OCI-M2 (cell line): Measurements from ENCODE around the gene MRPL39.

Experiments
- DNase-seq: peaks from one replicate; lab custom pipeline; 2025; ENCODE audit not compliant: unreplicated experiment; lab: John Stamatoyannopoulos, UW

The MRPL39 gene

GRCh38 chr21:25615880-25616279, 8.6 kb upstream of the MRPL39 start:
- DNase-seq, result no peak

- DNase-seq, result no peak
Measured at GRCh38 chr21:25614441-25614840, 7.2 kb upstream of the MRPL39 start.

GRCh38 chr21:25608044-25608737, 910 bp upstream of the MRPL39 start:
- no peak for DNase-seq

GRCh38 chr21:25589887-25590286, 17.4 kb downstream of the MRPL39 start:
- DNase-seq, result no peak

- DNase-seq, result no peak
Measured at GRCh38 chr21:25586791-25587190, 20.5 kb downstream of the MRPL39 start.

DNA sequence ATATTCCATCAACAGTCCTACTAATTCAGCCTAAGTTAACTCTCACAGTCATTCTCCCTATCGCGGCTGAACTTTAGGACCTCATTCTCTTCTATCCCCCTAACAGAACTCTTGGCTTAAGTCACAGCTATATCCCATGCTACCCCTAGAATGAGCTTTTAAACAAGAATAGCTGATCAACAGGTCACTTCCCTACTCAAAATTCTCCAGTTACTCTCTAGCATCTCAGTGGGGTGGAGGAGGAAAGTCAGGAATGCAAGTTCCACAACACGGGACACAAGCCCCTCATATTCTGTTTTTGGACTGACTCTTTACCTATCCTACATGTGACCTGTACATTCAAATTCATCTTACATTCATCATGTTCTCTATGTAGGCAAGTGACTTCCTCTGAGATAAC, 21.0 kb downstream of the MRPL39 start:
- DNase-seq, result no peak

GRCh38 chr21:25584833-25585676, 22.2 kb downstream of the MRPL39 start:
- no peak for DNase-seq

DNA sequence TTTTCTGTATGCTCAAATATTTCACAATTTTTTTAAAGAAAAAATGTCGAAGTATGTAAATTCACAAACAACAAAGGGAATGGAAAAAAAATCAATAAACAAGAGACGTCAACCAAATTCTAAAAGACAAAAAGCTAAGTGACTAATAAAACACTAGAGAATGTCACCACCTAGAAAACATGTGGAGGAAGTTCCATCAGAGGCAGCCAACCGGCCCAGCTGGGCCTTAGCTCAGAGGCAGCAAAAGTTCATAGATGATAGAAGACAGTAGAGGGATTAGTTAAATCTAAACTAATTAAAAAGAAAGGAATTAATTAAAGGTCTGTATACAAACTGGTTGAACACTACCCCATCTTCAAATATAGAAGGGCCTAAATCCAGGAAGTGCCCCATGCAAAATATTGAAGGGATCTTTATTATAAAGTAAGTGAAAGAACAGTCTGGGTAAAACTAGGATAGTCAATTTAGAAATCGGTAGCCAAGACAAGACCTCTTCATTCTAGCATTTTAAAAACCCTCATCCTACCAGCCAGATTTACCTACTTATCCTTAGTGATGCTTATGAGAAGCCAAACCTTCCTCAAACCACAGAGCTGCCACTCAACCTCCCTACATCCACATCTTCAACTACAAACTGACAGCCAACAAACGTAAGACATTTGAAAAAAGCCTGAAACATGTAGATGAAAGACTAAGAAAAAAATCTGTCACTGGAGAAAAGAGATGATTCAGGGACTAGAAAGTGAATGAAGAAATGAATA, 23.7 kb downstream of the MRPL39 start:
- DNase-seq, result no peak

DNA sequence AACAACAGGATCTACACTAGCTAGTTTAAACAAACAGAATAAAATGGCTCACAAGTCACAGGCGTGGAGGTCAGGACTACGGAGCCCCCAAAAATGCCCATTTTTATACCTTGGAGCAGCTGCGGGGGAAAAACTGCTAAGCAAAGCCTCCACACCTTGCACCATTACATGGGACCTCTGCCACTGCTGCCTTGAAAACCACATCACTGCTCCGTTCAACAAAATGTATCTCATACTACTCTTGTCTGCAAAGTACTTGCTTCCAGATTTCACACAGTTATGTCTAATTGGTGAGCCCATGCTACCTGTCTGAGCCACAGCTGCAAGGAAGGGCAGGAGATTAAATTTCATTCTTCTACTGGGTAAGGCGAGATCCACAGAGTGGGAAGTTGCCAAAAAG, 24.4 kb downstream of the MRPL39 start:
- DNase-seq, result no peak

DNA sequence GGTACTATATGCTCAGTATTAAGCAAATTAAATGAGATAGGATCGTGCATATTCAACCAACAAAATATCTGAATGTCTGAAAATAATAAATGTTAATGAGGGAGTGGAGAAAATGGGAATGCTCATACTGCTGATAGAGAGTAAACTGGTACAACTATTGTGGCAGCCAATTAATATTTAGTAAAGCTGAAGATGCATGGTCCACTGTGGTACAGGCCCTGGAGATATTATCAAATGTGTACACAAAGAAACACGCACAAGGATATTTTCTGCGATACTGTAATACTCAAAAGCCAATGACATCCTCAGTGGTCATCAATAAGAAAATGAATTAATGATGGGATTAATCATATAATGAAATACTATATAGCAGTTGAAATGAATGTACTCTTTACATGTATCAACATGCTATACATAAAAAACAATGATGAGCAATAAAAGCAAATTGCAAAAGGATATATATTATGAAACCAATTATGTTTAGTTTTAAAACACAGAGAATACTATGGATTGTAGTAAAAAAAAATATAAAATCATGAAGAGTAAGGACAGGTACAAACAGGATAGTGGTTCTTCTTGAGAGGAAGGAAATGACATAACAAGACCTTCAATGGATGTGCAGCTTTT, 25.0 kb downstream of the MRPL39 start:
- no peak for DNase-seq

DNA sequence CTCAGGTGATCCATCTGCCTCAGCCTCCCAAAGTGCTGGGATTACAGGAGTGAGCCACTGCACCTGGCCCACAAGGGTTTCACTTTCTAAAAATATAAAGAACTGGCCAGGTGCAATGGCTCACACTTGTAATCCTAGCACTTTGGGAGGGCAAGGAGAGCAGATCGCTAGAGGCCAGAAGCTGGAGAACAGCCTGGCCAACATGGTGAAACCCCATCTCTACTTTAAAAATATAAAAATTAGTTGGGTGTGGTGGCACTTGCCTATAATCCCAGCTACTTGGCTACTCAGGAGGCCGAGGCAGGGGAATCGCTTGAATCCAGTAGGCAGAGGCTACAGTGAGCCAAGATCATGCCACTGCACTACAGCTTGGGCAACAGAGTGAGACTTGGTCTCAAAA, 25.7 kb downstream of the MRPL39 start:
- no peak for DNase-seq

- DNase-seq, result no peak
Measured at GRCh38 chr21:25580912-25581260, 26.4 kb downstream of the MRPL39 start.

DNA sequence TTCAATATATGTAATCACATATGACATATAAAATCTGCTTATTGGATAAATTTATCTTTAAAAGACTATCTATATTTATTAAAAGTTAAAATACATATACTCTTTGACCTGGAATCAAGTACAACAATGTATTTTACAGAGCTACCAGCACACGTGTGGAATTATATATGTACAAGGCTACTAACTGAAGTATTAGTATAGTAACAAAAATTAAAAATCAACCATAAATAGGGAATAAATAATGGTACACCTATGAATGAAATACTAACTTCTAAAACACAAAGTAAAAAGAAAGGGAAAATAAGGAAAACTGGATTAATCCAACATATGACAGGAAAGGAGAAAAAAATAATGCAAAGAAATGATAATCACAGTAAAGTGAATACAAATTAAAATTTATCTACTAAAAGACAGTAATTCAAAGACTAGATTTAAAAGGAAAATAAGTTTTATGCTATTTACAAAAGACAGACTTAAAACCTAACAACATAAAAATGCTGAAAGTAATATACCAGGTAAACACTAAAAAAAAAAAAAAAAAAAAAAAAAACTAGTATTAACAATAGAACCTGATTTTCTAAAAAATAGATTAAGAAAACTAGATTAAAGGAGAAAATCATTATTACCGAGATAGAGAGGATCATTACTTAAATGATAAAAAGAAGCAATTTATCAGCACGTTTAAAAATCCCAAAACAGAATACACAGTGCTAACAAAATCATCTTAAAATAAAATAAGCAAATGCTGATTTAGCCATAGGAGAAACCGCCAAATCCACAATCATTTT, 27.9 kb downstream of the MRPL39 start:
- DNase-seq, result no peak

GRCh38 chr21:25578056-25578961, 29.0 kb downstream of the MRPL39 start:
- no peak for DNase-seq

DNA sequence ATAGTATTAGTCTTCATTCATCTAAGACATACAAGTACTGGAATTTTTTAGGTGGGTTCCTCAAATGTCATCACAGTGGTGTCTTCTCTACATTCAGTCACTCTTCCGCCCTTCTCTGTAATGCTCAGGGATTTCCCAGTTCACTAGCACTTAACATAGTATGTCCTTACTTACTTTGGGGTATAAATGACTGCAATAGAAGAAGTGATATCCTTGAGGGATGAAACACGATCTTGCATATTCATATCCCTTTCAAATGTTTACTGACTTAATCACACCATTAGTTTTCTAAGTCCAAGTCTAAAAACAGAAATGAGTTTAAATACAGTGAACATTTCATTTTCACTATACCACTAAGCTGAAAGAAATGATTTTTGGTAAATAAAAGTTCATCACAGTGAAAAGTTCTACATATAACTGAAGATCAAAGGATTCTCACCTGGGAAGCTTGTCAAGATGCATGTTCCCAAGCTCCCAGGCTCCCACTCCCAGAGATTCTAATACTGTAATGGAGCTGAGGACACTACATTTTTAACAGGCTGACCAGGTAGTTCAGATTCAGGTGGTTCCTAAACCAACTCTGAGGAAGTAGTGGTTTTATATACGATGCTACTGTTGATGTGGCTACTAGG, 29.7 kb downstream of the MRPL39 start:
- no peak for DNase-seq

DNA sequence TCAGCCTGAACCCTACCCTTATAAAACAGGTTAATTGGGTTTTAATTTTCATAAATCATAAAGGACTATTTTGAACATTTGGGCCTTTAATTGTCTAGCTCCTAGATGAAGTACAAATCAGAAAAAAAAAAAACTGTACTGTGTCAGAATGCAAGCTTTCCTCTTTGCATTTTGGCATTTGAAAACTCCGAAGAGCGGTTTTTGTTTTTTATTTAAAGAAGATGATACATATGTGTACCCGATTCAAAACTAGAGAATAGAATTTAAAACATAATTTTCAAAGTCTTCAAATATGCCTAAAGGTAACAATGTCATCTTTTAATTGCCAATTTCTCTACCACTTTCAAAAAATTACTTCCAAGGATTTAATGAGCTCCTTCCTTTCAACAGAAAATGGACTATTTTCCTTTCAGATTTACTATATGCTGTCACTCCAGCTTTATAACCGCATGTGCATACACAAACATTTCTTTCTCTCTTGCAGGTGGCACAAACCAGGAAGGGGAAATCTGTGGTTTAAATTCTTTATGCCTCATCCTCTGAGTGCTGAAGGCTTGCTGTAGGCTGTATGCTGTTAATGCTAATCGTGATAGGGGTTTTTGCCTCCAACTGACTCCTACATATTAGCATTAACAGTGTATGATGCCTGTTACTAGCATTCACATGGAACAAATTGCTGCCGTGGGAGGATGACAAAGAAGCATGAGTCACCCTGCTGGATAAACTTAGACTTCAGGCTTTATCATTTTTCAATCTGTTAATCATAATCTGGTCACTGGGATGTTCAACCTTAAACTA, 33.7 kb downstream of the MRPL39 start:
- no peak for DNase-seq

- DNase-seq, result no peak
Measured at GRCh38 chr21:25572861-25573310, 34.4 kb downstream of the MRPL39 start.

- no peak for DNase-seq
Measured at GRCh38 chr21:25571726-25572121, 35.6 kb downstream of the MRPL39 start.
